GM13977 (cell line): Measurements from ENCODE around the gene PTRH1.

Experiments used
- DNase-seq: peaks from one replicate; pipeline ENCODE4 v3.0.0; 2012; ENCODE audit warnings: low spot score
- in situ Hi-C: fragments of 300-500 bp; cut with MboI; formaldehyde crosslinking; loops from one replicate; pipeline ENCODE4 v1.12.0; 2022; ENCODE audit warnings: low sequenced_read_pairs, low pct_unique_long_range_greater_than_20kb, mixed read lengths, inconsistent platforms; ENCODE audit not compliant: unreplicated experiment
- TF ChIP-seq, protein P1 (sequence below): IDR thresholded peaks from 2 replicates; pipeline ENCODE4 v1.5.1; 2012; ENCODE audit warnings: mild to moderate bottlenecking, control low read depth; ENCODE audit not compliant: insufficient read depth; ENCODE audit errors: extremely low read depth, missing control alignments

The PTRH1 gene

DNA sequence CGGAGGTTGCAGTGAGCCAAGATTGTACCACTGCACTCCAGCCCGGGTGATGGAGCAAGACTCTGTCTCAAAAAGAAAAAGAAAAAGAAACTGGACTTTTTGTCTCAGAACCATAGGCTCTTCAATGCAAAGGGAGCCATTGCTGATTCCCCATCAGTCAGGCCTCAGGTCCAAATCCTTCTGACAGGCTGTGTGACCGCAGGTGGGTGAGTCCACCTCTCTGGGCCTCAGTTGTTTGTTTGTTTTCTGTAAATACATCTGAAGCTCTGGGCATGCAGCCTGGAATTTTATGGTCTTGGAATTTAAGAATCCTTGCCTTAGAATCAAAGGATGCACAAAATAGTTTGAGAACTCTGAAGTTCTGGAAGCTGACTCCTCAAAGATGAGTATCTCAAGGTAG, 40.8 kb upstream of the PTRH1 start:
- DNase-seq = no peak
- TF ChIP-seq, protein P1, sequence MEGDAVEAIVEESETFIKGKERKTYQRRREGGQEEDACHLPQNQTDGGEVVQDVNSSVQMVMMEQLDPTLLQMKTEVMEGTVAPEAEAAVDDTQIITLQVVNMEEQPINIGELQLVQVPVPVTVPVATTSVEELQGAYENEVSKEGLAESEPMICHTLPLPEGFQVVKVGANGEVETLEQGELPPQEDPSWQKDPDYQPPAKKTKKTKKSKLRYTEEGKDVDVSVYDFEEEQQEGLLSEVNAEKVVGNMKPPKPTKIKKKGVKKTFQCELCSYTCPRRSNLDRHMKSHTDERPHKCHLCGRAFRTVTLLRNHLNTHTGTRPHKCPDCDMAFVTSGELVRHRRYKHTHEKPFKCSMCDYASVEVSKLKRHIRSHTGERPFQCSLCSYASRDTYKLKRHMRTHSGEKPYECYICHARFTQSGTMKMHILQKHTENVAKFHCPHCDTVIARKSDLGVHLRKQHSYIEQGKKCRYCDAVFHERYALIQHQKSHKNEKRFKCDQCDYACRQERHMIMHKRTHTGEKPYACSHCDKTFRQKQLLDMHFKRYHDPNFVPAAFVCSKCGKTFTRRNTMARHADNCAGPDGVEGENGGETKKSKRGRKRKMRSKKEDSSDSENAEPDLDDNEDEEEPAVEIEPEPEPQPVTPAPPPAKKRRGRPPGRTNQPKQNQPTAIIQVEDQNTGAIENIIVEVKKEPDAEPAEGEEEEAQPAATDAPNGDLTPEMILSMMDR = no peak
- in situ Hi-C loops = no loop called here

GRCh38 chr9:127755061-127756060, 39.9 kb upstream of the PTRH1 start:
- TF ChIP-seq, protein P1 = no peak
- in situ Hi-C loops = no loop called here
- no peak for DNase-seq

DNA sequence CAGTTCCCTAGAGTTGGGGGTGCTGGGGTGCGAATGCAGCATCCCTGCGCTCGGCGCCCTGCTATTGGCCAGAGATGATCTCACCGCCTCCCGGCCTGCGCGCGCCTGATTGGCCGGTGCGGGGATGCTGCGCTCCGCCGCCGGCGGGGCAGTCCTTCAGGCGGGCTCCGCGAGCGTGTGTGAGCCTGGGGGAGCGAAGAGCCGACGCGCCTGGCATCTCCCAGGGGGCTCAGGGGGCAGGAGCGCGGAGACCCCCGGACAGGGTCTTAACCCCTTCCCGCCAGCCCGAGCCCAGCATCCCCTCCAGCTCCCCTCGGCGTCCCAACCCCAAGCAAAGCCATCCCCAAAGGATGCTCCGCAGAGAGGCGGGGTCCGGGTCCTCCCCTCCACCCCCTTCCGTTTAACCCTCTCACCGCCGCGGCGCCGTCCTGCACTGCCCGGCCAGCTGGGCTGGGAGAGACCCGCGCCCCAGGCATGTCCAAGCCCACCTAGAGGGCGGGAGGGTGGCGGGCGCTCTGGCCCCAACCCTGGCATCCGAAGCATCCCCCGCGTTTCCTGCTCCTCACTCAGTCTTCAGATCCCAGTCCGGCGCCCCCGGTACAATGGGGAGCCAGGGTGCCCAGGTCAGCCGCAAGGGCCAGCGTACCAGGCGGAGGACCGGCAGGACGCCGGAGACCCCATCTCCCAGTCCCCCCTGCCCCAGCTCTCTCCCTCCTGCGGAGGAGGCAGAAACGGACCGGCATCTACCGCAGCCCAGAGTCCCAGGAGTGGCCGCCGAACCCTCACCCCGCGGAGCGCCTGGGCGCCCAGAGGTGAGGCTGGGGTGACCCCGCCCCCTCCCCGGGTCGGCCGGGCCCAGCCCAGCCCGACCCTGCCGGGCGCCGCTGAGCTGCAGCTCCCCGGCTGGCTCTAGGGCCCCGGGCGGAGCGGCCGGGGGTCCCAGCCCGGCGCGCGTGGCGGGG, 38.9 kb upstream of the PTRH1 start:
- no peak for DNase-seq
- TF ChIP-seq, protein P1 = no peak
- in situ Hi-C loops = no loop called here

- TF ChIP-seq, protein P1 = no peak
- in situ Hi-C loops = no loop called here
- no peak for DNase-seq
These were observed 38.2 kb upstream of the PTRH1 start for GRCh38 chr9:127753622-127754021.

GRCh38 chr9:127753148-127753547, 37.7 kb upstream of the PTRH1 start:
- TF ChIP-seq, protein P1 = no peak
- in situ Hi-C loops = no loop called here
- no peak for DNase-seq
